ENCODE measurements around the gene GPD1L. TPM values are rescaled to one million over a fixed set of nuclear protein-coding genes. Genes with fewer than 3 reads are reported as not detected.
A peak's percentile ranks its signal among the peaks of the same experiment; 100 is the strongest.

The GPD1L gene
- total and polyA plus RNA-seq, 8 donors, result 16.5 to 79.0 (median 34.7) TPM

DNA sequence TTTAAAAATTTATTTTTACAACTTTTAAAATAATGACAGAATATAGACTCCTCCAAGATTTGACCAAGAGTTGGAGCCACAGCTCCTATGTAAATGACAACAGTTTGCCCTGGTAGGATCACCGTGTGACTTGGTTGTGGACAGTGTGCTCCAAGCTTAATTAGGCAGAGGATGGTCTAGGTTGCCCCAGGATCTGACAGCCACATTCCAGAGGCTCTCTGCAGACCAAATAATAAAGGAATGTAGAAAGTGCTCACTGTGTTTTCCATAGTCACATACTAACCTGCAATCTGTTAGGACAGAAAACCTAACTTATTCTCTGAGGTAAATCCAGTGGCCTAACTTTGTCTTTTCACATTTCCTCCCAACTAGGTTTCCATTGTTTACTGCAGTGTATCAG is 59.0 kb downstream of the GPD1L start:
- H3K36me3 ChIP-seq, result peaks cover 19 to 90% (median 81%) of the 10 kb centered on the region in 4 donors
- DNase-seq, result no peak
- intact Hi-C loops (cut with DNase I; ENCODE audit: low total_unique reads), result no loop called here
- 83 to 100% (median 97%) methylated on average over 1 of the region's 1 CpG for WGBS, 5 donors
- no peak overlapping the region for H3K27ac ChIP-seq
- no peaks in the 10 kb centered on the region for H3K4me1 ChIP-seq
- H3K27me3 ChIP-seq, result no peaks in the 10 kb centered on the region
- no peak for TF ChIP-seq EP300 (IDR thresholded peaks at IDR 0.05)
- TF ChIP-seq POLR2AphosphoS5 (IDR thresholded peaks at IDR 0.05), result no peak
- TF ChIP-seq, protein P1, sequence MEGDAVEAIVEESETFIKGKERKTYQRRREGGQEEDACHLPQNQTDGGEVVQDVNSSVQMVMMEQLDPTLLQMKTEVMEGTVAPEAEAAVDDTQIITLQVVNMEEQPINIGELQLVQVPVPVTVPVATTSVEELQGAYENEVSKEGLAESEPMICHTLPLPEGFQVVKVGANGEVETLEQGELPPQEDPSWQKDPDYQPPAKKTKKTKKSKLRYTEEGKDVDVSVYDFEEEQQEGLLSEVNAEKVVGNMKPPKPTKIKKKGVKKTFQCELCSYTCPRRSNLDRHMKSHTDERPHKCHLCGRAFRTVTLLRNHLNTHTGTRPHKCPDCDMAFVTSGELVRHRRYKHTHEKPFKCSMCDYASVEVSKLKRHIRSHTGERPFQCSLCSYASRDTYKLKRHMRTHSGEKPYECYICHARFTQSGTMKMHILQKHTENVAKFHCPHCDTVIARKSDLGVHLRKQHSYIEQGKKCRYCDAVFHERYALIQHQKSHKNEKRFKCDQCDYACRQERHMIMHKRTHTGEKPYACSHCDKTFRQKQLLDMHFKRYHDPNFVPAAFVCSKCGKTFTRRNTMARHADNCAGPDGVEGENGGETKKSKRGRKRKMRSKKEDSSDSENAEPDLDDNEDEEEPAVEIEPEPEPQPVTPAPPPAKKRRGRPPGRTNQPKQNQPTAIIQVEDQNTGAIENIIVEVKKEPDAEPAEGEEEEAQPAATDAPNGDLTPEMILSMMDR (IDR thresholded peaks at IDR 0.05), result no peak
- TF ChIP-seq POLR2A (IDR thresholded peaks at IDR 0.05), result no peak
- no peak overlapping the region for H3K4me3 ChIP-seq
- no peaks in the 10 kb centered on the region for H3K9me3 ChIP-seq

DNA sequence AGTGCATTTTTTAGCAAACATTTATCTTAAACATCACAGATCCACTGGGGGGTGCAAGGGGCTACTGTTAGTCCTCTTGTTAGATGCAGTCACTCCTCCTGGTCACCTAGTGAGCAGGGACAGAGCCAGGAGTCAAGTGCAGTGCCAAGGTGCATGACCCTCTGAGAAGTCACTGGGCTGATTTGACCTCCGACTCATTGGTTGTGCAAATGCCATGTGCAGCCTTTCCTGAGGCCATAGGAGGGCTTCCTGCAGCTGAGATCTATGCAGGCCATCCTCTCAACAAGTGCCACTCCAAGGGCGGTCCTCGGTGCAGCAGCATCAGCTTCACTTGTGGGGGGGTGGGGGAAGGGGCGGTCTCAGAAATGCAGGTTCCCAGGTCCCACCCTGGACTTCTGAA is 60.2 kb downstream of the GPD1L start:
- H3K4me3 ChIP-seq, result no peak overlapping the region
- TF ChIP-seq POLR2A (IDR thresholded peaks at IDR 0.05) (no peak), POLR2AphosphoS5 (IDR thresholded peaks at IDR 0.05) (no peak), EP300 (IDR thresholded peaks at IDR 0.05) (no peak)
- TF ChIP-seq, protein P1 (IDR thresholded peaks at IDR 0.05), result no peak
- intact Hi-C loops (cut with DNase I; ENCODE audit: low total_unique reads), result no loop called here
- peaks cover 15 to 81% (median 70%) of the 10 kb centered on the region in 4 donors for H3K36me3 ChIP-seq
- no peak overlapping the region for H3K27ac ChIP-seq
- no peaks in the 10 kb centered on the region for H3K27me3 ChIP-seq
- DNase-seq, result no peak
- peaks cover 0 to 8% (median 7%) of the 10 kb centered on the region in 4 donors for H3K9me3 ChIP-seq
- no peaks in the 10 kb centered on the region for H3K4me1 ChIP-seq
- 93 to 100% (median 94%) methylated on average over 2 to 4 of the region's 4 CpGs for WGBS, 5 donors

DNA sequence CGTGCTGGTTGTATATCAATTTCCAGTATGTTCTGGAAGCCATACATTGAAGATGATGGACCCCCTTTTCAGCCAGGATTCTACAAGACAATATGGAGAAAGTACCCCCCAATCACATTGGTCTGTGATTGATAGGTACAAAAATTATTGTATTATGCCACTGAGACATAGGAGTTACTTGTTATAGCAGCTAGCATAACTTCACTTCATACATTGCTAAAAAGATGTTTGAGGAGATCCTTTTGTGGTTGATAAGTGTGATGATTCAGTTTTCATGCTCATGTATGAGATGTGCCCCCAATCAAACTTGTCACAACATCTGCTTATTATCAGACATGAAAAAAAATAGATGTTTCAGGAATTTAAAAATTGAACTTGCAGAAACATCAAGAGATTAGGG is 66.0 kb downstream of the GPD1L start:
- Histone ChIP-seq H3K4me1 (peaks cover under 1 to 6% (median 4%) of the 10 kb centered on the region in 4 donors), H3K4me3 (no peak overlapping the region), H3K27ac (no peak overlapping the region), H3K36me3 (peaks cover 4 to 33% (median 19%) of the 10 kb centered on the region in 4 donors), H3K27me3 (no peaks in the 10 kb centered on the region), H3K9me3 (peaks cover 0 to 11% (median 8%) of the 10 kb centered on the region in 4 donors)
- intact Hi-C loops (cut with DNase I; ENCODE audit: low total_unique reads), result no loop called here
- WGBS, 5 donors, result 94 to 100% (median 97%) methylated on average over 1 of the region's 1 CpG
- no peak for DNase-seq
- TF ChIP-seq EP300 (IDR thresholded peaks at IDR 0.05) (no peak), POLR2AphosphoS5 (IDR thresholded peaks at IDR 0.05) (no peak), POLR2A (IDR thresholded peaks at IDR 0.05) (no peak)
- TF ChIP-seq, protein P1 (IDR thresholded peaks at IDR 0.05), result no peak

DNA sequence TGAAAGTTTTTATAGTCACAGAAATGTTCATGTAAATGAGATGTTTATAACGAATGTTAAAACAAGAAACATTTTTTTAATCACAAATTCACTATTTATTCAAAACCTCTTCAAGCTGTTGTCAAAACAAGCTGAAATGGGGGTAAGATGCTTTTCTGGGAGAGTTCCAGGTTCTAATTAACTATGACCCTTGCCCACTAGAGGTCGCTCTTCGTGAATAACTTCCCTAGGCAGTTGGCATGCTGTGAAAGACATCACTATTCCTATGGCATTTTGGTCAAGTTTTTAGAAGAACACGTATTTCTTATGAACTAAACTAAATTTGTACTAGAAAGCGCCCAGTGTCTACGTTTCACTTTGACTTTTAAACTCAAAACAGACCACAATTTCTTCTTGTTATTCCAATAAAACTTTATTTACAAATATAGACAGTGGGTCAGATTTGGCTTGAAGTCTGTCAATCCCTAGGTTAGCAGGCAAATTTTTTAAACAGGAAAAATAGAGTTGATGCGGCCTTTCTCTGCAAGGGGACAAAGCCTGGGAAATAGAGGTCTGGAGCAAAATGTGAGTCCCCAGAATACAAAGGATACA is 69.3 kb downstream of the GPD1L start:
- Histone ChIP-seq H3K4me3 (no peak overlapping the region), H3K9me3 (peaks cover 0 to 11% (median 8%) of the 10 kb centered on the region in 4 donors), H3K4me1 (peaks cover 4 to 15% (median 10%) of the 10 kb centered on the region in 4 donors), H3K27ac (no peak overlapping the region), H3K36me3 (peaks cover 0 to 8% (median 2%) of the 10 kb centered on the region in 4 donors), H3K27me3 (no peaks in the 10 kb centered on the region)
- peak; percentile 49 to 76 for DNase-seq
- no peak for TF ChIP-seq POLR2AphosphoS5 (IDR thresholded peaks at IDR 0.05)
- TF ChIP-seq EP300 (IDR thresholded peaks at IDR 0.05), result no peak
- no peak for TF ChIP-seq POLR2A (IDR thresholded peaks at IDR 0.05)
- TF ChIP-seq, protein P1 (IDR thresholded peaks at IDR 0.05), result peak in 5 of 7 experiments; percentile 3 to 51 (median 33)
- intact Hi-C loops (cut with DNase I; ENCODE audit: low total_unique reads), result no loop called here
- 37 to 47% (median 37%) methylated on average over 7 of the region's 7 CpGs for WGBS, 5 donors
